ENCODE results near the gene GARNL3. TPM values are rescaled to one million over a fixed set of nuclear protein-coding genes. Genes with fewer than 3 reads are reported as not detected.

The GARNL3 gene
- total RNA-seq, 1 donor from 2014 or later: 32.0 TPM

- DNase-seq (ENCODE audit: low spot score): no peak
- H2AFZ ChIP-seq (replicated peaks): no peak overlapping the region
- no peaks in the 10 kb centered on the region for H3K9me3 ChIP-seq (ENCODE audit: low read depth)
- no peaks in the 10 kb centered on the region for H3K27me3 ChIP-seq
- no peaks in the 10 kb centered on the region for H3K36me3 ChIP-seq
- no peak overlapping the region for H3K4me3 Mint-ChIP-seq
- TF ChIP-seq EZH2 (IDR thresholded peaks at IDR 0.05): no peak
- no peak for TF ChIP-seq EZH2phosphoT487 (IDR thresholded peaks at IDR 0.05)
- no peak for TF ChIP-seq CTCF (IDR thresholded peaks at IDR 0.05)
- no peaks in the 10 kb centered on the region for H3K9me3 Mint-ChIP-seq
- H3K4me3 ChIP-seq: no peak overlapping the region
- H3K36me3 Mint-ChIP-seq: peaks cover 6% of the 10 kb centered on the region
- peaks cover 14% of the 10 kb centered on the region for H3K4me1 Mint-ChIP-seq
- no peaks in the 10 kb centered on the region for H3K79me2 ChIP-seq (ENCODE audit: low read depth)
- H3K4me2 ChIP-seq: no peak overlapping the region
- H3K27me3 Mint-ChIP-seq (ENCODE audit: insufficient read depth, low read depth): peaks cover under 1% of the 10 kb centered on the region
- H4K20me1 ChIP-seq (ENCODE audit: low read depth): no peaks in the 10 kb centered on the region
- no peaks in the 10 kb centered on the region for H3K4me1 ChIP-seq
- no peak overlapping the region for H3K27ac Mint-ChIP-seq
- no peak overlapping the region for H3K9ac ChIP-seq
- H3F3A ChIP-seq (ENCODE audit: low read depth): no peaks in the 10 kb centered on the region
- no peak overlapping the region for H3K27ac ChIP-seq
Measured at GRCh38 chr9:127411122-127411521, 146.5 kb downstream of the GARNL3 start.

- no peaks in the 10 kb centered on the region for H3K36me3 ChIP-seq
- no peaks in the 10 kb centered on the region for H3K9me3 Mint-ChIP-seq
- TF ChIP-seq CTCF (IDR thresholded peaks at IDR 0.05) (no peak), EZH2 (IDR thresholded peaks at IDR 0.05) (no peak), EZH2phosphoT487 (IDR thresholded peaks at IDR 0.05) (no peak)
- no peak overlapping the region for H3K27ac Mint-ChIP-seq
- no peaks in the 10 kb centered on the region for H3K27me3 ChIP-seq
- no peaks in the 10 kb centered on the region for H4K20me1 ChIP-seq (ENCODE audit: low read depth)
- no peak for DNase-seq (ENCODE audit: low spot score)
- peaks cover 5% of the 10 kb centered on the region for H3K4me1 ChIP-seq
- H3F3A ChIP-seq (ENCODE audit: low read depth): no peaks in the 10 kb centered on the region
- peaks cover 9% of the 10 kb centered on the region for H3K36me3 Mint-ChIP-seq
- no peak overlapping the region for H3K27ac ChIP-seq
- no peak overlapping the region for H3K4me3 ChIP-seq
- peaks cover 8% of the 10 kb centered on the region for H3K27me3 Mint-ChIP-seq (ENCODE audit: insufficient read depth, low read depth)
- no peak overlapping the region for H3K9ac ChIP-seq
- no peak overlapping the region for H3K4me3 Mint-ChIP-seq
- no peak overlapping the region for H3K4me2 ChIP-seq
- H2AFZ ChIP-seq (replicated peaks): no peak overlapping the region
- no peaks in the 10 kb centered on the region for H3K4me1 Mint-ChIP-seq
- no peaks in the 10 kb centered on the region for H3K79me2 ChIP-seq (ENCODE audit: low read depth)
- H3K9me3 ChIP-seq (ENCODE audit: low read depth): no peaks in the 10 kb centered on the region
Measured at GRCh38 chr9:127415141-127415540, 150.6 kb downstream of the GARNL3 start.

GRCh38 chr9:127415657-127416056 lies 151.1 kb downstream of the GARNL3 start:
- Histone ChIP-seq H2AFZ (replicated peaks) (no peak overlapping the region), H3F3A (ENCODE audit: low read depth) (no peaks in the 10 kb centered on the region), H3K36me3 (no peaks in the 10 kb centered on the region), H3K4me1 (peaks cover 5% of the 10 kb centered on the region), H3K27me3 (no peaks in the 10 kb centered on the region), H3K4me2 (no peak overlapping the region), H3K27ac (no peak overlapping the region), H3K79me2 (ENCODE audit: low read depth) (no peaks in the 10 kb centered on the region), H3K9me3 (ENCODE audit: low read depth) (no peaks in the 10 kb centered on the region), H4K20me1 (ENCODE audit: low read depth) (no peaks in the 10 kb centered on the region), H3K4me3 (no peak overlapping the region), H3K9ac (no peak overlapping the region)
- Mint-ChIP-seq H3K9me3 (no peaks in the 10 kb centered on the region), H3K4me1 (no peaks in the 10 kb centered on the region), H3K36me3 (peaks cover 9% of the 10 kb centered on the region), H3K4me3 (no peak overlapping the region), H3K27ac (no peak overlapping the region), H3K27me3 (ENCODE audit: insufficient read depth, low read depth) (peaks cover 8% of the 10 kb centered on the region)
- no peak for TF ChIP-seq CTCF (IDR thresholded peaks at IDR 0.05)
- DNase-seq (ENCODE audit: low spot score): no peak
